ENCODE results near the gene MED12L.
"Not testable (repeated sequence)": the region's sequence is repeated elsewhere in the genome, so short reads cannot be mapped to it uniquely, and the experiment has no call there.

MED12L gene

GRCh38 chr3:151081082-151081481 lies 4.4 kb upstream of the MED12L start:
- not testable (repeated sequence) for H3K4me3 Mint-ChIP-seq, H3K36me3 Mint-ChIP-seq, H3K27ac Mint-ChIP-seq, H3K9me3 Mint-ChIP-seq, H3K4me1 Mint-ChIP-seq
- peaks cover 30% of the 10 kb centered on the region for H3K27me3 Mint-ChIP-seq

DNA sequence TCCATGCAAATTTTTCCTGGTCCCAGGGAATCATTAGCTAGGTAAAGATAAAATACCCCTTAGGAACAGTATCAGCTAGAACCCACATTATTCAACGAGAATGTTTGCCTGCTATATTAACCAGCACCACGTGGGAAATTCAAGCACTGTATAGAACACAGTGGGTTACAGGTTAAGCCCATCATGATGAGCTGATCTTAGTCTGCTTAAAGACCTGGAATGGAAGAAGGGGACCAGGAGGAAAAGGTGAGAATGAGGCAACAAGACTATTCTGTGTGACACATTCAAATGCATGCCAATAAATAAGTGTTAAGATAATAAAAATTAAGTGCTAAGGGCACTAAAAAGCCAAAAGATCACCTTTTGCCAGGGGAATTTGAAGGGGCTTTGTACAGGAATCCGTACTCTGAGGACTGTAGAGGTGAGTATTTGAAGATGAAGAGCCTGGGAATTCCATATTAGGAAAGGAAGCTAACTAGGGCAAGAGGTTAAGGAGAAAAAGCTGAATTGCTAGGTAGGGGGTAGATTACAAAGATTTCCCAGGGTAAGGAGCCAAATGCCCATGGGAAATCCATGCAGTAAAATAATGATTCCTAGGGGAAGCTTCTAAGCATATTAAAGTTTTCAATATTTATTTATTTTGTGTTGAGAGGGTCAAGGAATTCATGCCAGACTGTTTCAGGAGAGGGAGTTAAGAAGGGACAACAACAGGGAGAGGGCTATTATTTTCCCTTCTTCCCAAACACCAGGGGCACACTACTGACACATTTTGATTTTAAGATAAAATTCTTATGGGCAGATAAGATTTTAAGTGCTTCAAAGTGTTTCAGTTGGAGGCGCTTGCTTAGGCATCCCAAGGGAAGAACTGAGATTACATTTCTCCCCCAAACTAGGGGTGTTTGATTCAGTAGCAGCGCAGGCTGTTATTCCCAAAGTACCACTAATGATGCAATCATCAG lies 2.3 kb upstream of the MED12L start:
- Mint-ChIP-seq H3K4me1 (peaks cover 15% of the 10 kb centered on the region), H3K27ac (no peak overlapping the region), H3K9me3 (no peaks in the 10 kb centered on the region), H3K36me3 (no peaks in the 10 kb centered on the region), H3K4me3 (no peak overlapping the region), H3K27me3 (peaks cover 40% of the 10 kb centered on the region)

GRCh38 chr3:151084893-151085226 lies 604 bp upstream of the MED12L start:
- peaks cover 15% of the 10 kb centered on the region for H3K4me1 Mint-ChIP-seq
- peaks cover 45% of the 10 kb centered on the region for H3K27me3 Mint-ChIP-seq
- H3K36me3 Mint-ChIP-seq, result no peaks in the 10 kb centered on the region
- no peak overlapping the region for H3K27ac Mint-ChIP-seq
- H3K4me3 Mint-ChIP-seq, result peak overlapping the region; percentile 82
- no peaks in the 10 kb centered on the region for H3K9me3 Mint-ChIP-seq

DNA sequence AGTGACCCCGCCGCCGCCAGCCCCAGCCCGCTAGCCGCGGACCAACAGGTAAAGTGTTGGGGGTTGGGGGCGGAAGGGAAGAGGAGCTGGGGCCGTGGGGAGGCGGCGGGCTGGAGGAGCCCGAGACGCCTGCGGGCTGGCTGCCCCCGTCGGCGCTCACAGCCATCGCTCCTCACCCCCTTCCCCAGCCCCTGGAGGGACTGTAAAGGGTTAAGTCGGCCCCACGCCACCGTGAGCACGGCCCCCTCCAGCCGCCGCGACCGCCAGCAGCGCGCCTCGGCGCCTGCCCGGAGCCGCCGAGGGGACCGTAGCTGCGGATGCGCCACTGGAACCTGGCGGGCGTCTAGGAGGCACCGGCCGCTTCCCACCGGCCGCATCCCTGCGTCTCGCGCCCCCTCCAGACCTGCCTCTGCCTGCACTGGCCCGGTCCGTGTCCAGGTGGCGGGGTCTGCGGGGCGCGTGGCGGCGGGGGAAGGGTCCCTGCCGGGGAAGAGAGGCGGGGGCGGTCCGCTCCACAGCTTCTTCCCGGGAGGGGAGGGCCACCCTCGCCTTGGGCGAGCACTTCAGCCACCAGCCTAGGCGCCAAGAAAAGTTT lies 522 bp downstream of the MED12L start:
- no peak overlapping the region for H3K27ac Mint-ChIP-seq
- peaks cover 15% of the 10 kb centered on the region for H3K4me1 Mint-ChIP-seq
- no peaks in the 10 kb centered on the region for H3K36me3 Mint-ChIP-seq
- H3K4me3 Mint-ChIP-seq, result peak overlapping the region; percentile 90
- no peaks in the 10 kb centered on the region for H3K9me3 Mint-ChIP-seq
- H3K27me3 Mint-ChIP-seq, result peaks cover 54% of the 10 kb centered on the region

- no peak overlapping the region for H3K27ac Mint-ChIP-seq
These were observed 1.3 kb downstream of the MED12L start for GRCh38 chr3:151086484-151087456.

GRCh38 chr3:151087648-151088047 lies 2.2 kb downstream of the MED12L start:
- no peak overlapping the region for H3K27ac Mint-ChIP-seq
- no peaks in the 10 kb centered on the region for H3K9me3 Mint-ChIP-seq
- peak overlapping the region; percentile 83 for H3K4me3 Mint-ChIP-seq
- peaks cover 51% of the 10 kb centered on the region for H3K27me3 Mint-ChIP-seq
- H3K36me3 Mint-ChIP-seq, result no peaks in the 10 kb centered on the region
- peaks cover 15% of the 10 kb centered on the region for H3K4me1 Mint-ChIP-seq

More at GRCh38 chr3:151086484-151087456, 1.3 kb downstream of the MED12L start:
- Mint-ChIP-seq H3K9me3 (no peaks in the 10 kb centered on the region), H3K4me1 (peaks cover 15% of the 10 kb centered on the region), H3K27me3 (peaks cover 55% of the 10 kb centered on the region), H3K4me3 (peak overlapping the region; percentile 90), H3K36me3 (no peaks in the 10 kb centered on the region)

DNA sequence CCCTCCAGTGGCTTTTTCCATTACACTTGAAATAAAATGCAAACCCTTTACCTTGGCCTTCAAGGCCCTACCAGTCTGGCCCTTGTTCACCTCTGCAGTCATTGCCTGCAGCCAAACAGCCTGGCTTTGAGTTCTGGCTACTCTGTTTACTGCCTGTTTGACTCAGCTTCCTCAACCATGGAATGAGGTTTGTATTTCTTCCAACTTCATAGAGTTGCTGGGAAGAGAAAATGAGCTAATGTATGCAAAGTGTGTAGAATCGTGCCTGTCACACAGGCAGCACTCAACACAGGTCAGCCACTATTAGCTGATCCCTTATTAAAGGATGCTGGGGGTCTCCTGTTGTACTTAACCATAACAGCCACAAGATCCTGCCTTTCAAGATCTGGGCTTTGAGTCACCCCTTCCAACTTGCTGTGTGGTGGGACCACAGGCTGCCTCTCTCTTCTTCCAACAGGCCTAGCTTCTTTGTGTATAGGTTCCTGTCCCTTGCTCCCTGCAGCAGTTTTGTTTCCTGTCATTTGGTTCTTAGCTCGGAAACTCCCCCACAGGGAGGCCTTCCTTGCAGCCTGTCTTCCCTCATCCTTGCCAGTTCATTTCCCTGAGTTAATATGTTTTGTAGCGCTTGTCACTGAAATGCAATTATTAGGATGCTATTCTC lies 6.4 kb downstream of the MED12L start:
- no peaks in the 10 kb centered on the region for H3K9me3 Mint-ChIP-seq
- H3K36me3 Mint-ChIP-seq, result no peaks in the 10 kb centered on the region
- H3K27ac Mint-ChIP-seq, result no peak overlapping the region
- no peak overlapping the region for H3K4me3 Mint-ChIP-seq
- peaks cover 4% of the 10 kb centered on the region for H3K4me1 Mint-ChIP-seq
- H3K27me3 Mint-ChIP-seq, result peaks cover 29% of the 10 kb centered on the region

DNA sequence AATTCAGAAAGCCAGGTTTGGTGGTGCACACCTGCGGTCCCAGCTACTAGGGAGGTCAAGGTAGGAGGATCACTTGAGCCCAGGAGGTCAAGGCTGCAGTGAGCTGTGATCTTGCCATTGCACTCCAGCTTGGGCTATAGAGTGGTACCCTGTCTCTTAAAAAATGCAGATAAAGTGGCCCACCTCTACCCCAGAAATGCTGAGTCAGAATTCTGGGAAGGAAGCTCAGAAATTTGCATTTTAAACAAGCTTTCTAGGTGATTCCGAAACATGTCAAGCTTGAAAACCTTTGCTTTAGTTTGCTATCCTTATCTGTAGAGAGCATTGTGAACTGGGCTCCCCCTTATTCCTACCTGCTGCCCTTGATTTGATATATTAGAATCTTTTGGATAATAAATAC lies 7.7 kb downstream of the MED12L start:
- Mint-ChIP-seq H3K4me1 (no peaks in the 10 kb centered on the region), H3K27me3 (peaks cover 25% of the 10 kb centered on the region), H3K9me3 (no peaks in the 10 kb centered on the region)

DNA sequence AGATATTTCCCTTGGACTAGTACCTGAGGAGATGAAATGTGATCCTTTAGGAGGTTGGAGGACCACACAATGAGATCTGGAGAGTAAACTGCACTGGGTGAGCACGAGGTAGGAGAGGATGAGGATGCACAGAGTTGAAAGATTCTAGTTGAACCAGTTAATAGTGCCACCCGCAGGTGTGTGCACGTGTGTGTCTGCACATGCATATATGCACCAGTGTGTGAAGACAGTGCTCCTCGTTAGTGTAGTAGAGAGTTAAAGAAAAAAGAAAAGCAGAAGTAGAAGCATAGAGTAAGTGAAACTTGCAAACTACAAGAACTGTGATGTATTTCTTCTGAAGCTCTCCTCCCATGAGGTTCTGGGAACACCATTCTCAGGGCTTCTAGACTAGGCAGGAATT lies 8.4 kb downstream of the MED12L start:
- peaks cover 4% of the 10 kb centered on the region for H3K9me3 Mint-ChIP-seq
- H3K36me3 Mint-ChIP-seq, result no peaks in the 10 kb centered on the region
- no peak overlapping the region for H3K4me3 Mint-ChIP-seq
- no peaks in the 10 kb centered on the region for H3K4me1 Mint-ChIP-seq
- peaks cover 24% of the 10 kb centered on the region for H3K27me3 Mint-ChIP-seq
- no peak overlapping the region for H3K27ac Mint-ChIP-seq

More for the DNA sequence above, 7.7 kb downstream of the MED12L start:
- no peaks in the 10 kb centered on the region for H3K36me3 Mint-ChIP-seq
- H3K27ac Mint-ChIP-seq, result no peak overlapping the region
- no peak overlapping the region for H3K4me3 Mint-ChIP-seq

GRCh38 chr3:151096716-151097115 lies 11.3 kb downstream of the MED12L start:
- no peaks in the 10 kb centered on the region for H3K4me1 Mint-ChIP-seq
- H3K9me3 Mint-ChIP-seq, result peaks cover 6% of the 10 kb centered on the region
- no peak overlapping the region for H3K4me3 Mint-ChIP-seq
- H3K27me3 Mint-ChIP-seq, result peaks cover 21% of the 10 kb centered on the region
- no peaks in the 10 kb centered on the region for H3K36me3 Mint-ChIP-seq
- no peak overlapping the region for H3K27ac Mint-ChIP-seq

DNA sequence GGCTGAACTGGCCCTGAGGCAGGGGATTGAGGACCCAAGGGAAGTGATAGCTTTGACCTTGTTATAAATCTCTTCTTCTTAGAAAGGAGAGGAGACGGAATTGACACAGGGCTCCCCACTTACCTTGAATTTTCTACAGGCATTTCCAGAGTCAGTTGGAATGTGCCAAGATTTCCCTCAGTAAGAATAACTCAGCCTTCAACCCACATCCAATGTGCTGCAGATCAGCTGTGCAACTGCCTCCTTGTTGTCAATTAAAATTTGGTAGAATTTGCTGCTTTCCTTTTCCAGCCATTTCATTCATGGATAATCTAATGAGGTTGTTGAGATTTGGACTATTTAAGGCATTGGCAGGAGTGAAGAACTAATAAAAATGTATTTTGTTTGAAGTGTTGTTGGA lies 14.6 kb downstream of the MED12L start:
- Mint-ChIP-seq H3K27ac (no peak overlapping the region), H3K9me3 (peaks cover 6% of the 10 kb centered on the region), H3K4me1 (no peaks in the 10 kb centered on the region), H3K36me3 (no peaks in the 10 kb centered on the region), H3K4me3 (no peak overlapping the region), H3K27me3 (peaks cover 20% of the 10 kb centered on the region)

DNA sequence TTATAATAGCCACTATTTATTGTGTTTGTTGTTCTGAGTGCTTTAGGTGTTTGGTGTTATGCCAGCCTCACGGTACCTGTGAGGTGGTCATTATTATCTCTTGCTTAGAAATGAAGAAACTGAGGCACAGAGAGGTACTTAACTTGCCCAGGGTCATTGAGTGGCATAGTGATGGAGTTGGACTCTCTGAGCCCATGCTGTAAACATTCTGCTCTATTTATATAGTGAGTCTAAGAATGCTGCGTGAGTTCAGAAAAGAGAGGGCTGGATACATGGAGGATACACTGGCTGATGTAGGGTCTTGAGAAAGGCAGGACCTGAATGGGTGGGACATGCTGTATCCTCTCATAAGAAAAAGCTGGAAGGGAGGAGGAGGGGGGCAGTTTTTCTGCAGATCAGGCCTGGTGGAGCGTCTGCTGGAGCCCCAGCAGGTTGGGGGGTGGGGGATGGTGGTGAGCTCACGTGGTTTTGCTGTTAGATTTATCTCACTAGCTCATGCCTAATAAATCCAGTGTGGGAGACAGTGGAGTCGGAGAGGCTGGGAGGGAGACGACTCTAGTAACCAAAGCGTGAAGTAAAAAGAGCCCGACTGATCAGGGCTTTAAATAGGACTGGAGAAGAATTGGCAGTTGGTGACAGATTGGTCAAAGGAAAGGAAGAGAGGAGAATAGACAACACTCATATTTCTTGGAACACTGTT lies 16.0 kb downstream of the MED12L start:
- H3K4me3 Mint-ChIP-seq, result no peak overlapping the region
- H3K4me1 Mint-ChIP-seq, result no peaks in the 10 kb centered on the region
- H3K9me3 Mint-ChIP-seq, result peaks cover 6% of the 10 kb centered on the region
- no peaks in the 10 kb centered on the region for H3K36me3 Mint-ChIP-seq
- H3K27ac Mint-ChIP-seq, result no peak overlapping the region
- peaks cover 20% of the 10 kb centered on the region for H3K27me3 Mint-ChIP-seq

- Mint-ChIP-seq H3K27me3 (peaks cover 6% of the 10 kb centered on the region), H3K4me1 (no peaks in the 10 kb centered on the region), H3K4me3 (no peak overlapping the region), H3K27ac (no peak overlapping the region), H3K9me3 (no peaks in the 10 kb centered on the region), H3K36me3 (no peaks in the 10 kb centered on the region)
These were observed 20.8 kb downstream of the MED12L start for GRCh38 chr3:151106311-151106710.

DNA sequence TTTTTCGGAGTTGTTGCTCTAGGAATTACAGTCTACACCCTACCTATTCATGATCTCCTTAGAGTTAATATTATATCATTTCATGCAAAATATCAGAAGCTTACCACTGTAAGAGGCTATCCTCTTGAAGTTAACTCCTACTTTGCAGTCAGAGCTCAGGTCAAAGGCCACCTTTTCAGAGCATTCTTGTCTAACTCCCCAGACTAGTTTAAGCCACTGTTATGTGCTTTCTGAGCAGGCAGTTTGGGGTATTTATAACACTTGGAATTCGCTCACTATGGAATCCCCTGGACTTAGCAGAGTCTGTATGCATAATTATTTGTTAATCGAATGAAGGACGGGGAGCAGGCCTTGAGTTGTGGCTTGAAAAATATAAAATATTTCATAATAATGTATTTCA lies 21.7 kb downstream of the MED12L start:
- no peak overlapping the region for H3K4me3 Mint-ChIP-seq

More for the DNA sequence above, 21.7 kb downstream of the MED12L start:
- Mint-ChIP-seq H3K27ac (no peak overlapping the region), H3K4me1 (no peaks in the 10 kb centered on the region), H3K36me3 (no peaks in the 10 kb centered on the region), H3K9me3 (no peaks in the 10 kb centered on the region), H3K27me3 (peaks cover 5% of the 10 kb centered on the region)

Measured in activated naive CD4-positive, alpha-beta T cell treated with anti-CD3 and anti-CD28 coated beads, Interleukin-2, amount 50 U/mL, for 24 hours (primary cell).